HG03196 (cell line): ENCODE data around the gene KLHL26.
"Not testable (repeated sequence)": the region's sequence is repeated elsewhere in the genome, so short reads cannot be mapped to it uniquely, and the experiment has no call there.

Experiments
- ATAC-seq: cut with Tn5 transposase; IDR thresholded peaks from one replicate; pipeline ENCODE4 v1.9.1; 2021; ENCODE audit not compliant: unreplicated experiment

KLHL26 gene

DNA sequence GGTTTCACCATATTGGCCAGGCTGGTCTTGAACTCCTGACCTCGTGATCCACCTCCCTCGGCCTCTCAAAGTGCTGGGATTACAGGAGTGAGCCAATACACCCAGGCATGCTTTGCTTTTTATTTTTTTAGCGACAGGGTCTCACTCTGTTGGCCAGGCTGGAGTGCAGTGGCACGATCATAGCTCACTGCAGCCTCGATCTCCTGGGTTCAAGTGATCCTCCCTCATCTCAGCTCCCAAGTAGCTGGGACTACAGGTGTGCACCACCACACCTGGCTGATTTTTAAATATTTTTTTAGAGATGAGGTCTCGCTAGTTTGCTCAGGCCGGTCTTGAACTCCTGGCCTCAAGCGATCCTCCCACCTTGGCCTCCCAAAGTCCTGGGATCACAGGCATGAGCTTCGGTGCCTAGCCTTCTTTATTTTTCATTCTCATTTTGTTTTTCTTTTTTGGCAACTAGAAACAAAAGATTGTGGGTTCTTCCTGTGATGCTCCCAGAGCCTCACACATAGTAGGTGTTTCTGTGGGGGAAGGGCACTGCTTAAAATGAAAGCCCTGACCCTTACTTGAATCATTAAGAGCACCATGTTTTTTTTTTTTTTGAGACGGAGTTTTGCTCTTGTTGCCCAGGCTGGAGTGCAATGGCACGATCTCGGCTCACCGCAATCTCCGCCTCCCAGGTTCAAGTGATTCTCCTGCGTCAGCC is 36.0 kb upstream of the KLHL26 start:
- ATAC-seq, result not testable (repeated sequence)

DNA sequence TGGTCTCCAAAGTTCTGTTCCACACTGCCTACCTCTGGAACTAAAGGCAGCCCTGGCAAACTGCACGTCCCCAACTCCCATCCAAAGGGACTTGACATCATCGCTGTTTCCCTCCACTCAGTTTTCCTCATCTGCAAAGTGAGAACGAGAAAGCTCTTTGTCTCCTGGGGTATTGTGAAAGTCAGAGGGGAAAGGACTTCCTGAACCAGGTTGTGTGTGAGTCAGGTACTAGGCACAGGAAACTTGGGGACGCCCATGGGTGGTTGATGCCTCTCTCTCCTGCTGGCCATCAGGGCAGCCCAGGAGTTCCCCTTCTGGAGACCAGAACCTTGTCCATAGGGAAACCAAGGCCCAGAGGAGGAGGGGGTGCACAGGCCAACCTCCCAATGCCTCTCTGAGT is 35.0 kb upstream of the KLHL26 start:
- no peak for ATAC-seq

DNA sequence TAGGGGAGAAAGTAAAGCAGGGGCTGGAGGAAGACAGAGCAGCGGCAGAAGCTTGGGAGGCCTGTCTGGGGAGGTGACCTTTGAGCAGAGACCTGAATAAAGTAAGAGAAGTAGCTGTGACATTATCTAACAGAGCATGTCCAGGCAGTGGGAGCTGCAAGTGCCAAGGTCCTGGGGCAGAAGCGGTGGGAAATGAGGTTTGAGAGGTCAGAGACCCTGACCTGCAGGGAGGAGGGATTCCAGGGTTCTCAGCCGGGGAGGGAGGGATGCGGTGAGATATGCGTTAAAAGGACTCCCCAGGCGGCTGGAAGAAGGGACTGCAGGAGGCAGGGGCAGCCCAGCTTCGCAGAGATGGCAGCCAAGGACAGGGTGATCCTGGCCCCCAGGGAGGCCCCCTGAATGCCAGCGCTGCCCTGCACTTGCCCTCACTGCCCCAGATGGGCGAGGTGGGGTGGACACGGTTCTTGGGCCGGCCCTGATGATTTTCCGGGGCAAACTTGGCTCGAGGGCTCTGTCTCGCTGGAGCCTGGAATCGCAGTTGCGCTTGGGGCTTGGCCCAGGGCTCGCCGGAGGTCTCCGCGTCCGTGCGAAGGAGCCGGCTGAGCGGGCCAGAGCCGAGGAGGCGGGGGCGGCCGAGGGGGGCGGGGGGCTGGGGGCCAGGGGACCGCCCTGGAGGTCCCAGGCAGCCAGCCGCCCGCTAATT is 33.4 kb upstream of the KLHL26 start:
- no peak for ATAC-seq

DNA sequence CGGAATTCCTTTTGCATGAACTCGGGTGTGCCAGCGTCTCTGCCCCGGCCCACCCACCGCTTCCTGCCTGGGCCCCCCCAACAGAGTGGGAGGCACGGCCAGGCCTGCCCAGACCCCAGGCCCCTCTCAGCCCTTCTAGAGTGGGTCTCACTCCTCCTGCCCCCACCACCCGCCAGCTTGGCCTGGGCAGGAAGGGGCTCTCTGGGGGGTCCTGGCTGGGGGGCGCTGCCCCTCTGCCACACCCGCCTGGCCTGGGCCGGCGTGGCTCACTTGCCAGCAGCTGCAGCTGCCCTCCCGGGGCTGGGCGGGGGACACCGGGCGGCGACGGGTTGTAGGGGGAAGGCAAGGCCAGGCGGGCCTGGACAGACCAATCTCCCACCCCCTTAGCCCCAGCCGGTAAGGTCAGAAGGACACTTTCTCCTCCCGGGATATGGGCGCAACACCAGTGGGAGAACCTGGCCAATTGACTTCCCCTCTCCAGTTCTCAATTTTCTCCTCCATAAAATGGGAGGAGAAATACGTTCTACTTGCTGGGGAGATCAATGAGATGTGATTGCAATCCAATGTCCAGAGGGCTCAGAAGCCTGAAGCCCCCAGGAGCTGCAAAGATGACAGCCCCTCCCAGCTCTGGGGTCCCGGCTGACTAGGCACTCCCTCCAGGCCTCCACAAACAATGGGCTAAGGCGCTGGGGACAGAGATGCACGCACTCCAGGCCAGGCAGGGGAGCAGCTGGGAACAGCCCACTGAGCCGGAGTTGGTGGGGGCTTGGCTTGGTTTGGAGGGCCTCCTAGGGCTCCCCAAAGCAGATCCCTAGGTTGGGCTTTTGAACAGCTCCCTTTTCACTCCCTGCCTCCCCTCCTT is 32.6 kb upstream of the KLHL26 start:
- no peak for ATAC-seq

DNA sequence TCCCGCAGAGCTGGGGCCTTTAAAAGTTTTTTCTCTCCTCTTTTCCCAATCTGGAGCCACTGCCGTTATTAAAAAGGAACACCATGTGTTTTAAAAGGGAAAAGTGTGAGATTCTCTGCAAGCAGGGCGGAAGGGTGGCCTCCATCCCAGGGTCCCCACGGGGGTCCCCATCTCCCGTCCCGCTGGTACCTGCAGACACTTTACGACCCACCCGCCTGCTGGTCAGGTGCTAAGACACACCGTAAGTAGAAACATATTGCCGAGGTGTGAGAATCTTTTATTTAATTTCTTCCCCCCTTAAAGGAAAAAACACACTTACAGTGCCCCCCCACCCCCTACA is 32.0 kb upstream of the KLHL26 start:
- ATAC-seq, result no peak

DNA sequence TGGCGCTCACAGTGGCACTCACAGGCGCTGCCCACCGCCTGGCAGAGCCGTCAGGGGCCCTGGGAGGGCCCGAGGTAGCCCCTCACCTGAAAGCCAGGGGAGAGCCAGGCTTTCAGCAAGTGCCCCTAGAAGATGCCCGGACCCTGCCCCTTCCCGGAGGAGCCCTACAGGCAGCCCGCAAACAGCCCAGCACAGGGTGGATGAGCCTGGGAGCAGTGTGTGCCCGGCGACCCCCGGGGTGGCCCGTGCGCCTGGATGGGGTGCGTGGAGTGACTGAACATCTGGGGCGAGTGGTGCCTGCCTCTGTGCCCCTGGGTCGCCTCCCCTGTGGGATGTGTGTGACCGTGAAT is 31.7 kb upstream of the KLHL26 start:
- ATAC-seq, result no peak

DNA sequence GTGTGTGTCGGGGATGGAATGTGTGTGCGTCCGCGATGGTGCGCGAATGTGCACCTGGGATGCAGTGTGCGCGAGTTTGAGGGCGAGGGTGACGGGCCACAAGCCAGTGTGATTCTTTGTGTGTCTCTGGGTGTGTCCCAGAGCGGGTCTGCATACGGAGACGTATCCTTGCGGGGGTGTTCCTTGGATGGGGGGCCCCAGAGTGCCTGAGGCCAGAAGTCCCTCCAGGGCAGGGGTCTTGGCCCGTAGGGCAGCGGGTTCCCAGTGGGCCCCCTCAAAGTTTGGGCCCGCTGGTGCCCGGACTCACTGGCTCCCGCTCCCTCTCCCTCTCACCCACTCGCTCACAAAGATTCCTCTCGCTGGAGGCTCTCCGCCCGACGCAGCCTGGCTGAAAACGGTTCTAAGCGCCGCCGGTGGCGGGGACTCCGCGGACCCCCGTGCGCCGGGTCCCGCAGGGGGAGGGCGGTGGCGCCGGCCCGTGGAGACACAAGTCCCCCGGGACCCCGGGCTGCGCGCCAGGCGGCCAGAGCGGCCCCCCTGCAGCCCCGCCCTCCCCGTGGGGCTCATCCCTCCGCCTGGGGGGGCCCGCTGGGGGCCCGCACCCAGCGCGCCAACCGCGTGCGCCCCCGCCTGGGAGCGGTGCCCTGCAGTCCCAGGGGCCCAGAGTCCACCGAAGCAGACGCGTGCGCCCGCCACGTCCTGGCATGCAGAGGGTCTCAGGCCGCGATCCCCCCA is 31.1 kb upstream of the KLHL26 start:
- no peak for ATAC-seq

DNA sequence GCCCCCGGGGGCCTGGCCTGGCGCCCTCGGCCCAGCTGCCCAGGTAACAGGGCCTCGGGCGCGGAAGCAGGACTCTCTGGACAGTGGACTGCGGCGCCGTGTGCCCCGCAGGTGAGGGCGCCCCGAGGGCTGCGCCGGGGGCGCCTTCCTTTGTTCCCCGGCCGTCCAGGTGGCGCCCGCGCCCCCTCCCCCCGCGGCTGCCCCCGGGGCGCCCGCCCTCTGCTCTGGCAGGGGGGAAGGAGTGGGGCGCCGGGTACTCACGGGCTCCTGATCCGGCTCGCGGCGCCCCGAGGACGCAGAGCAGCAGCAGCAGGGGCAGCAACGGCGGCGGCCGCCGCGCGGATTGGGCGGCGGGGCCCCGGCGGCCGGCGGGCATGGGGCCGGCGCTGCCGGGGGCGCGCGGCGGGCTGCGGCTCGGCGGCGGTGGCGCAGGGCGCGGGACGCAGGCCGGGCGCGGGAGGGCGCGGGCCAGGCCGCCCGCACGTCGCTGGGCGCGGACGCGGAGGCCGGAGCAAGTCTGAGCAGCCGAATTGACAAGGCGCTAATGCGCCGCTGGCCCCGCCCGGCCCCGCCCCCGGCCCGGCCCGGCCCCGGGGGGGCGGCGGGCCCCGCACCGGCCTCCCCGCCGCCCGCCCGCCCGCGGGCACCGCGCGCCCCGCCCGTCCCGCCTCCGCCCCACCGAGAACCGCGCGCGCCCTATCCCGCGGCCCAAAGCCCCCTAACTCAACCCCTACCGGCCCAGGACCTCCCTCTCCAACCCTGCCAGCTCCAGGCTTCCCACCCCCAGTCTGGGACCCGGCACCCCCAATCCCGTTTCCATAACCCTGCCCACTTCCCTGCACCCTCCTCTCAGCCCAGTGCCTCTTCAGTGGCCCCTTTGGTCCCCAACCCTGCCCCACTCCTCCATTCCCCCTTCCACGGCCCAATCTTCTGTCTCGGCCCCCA is 30.3 kb upstream of the KLHL26 start, which contains the start of gene CRLF1:
CRLF1 (minus strand) TSS at position 519 of the 945 bp plus-strand sequence; CDS start at position 376, 143 bp downstream.
- ATAC-seq, result no peak

DNA sequence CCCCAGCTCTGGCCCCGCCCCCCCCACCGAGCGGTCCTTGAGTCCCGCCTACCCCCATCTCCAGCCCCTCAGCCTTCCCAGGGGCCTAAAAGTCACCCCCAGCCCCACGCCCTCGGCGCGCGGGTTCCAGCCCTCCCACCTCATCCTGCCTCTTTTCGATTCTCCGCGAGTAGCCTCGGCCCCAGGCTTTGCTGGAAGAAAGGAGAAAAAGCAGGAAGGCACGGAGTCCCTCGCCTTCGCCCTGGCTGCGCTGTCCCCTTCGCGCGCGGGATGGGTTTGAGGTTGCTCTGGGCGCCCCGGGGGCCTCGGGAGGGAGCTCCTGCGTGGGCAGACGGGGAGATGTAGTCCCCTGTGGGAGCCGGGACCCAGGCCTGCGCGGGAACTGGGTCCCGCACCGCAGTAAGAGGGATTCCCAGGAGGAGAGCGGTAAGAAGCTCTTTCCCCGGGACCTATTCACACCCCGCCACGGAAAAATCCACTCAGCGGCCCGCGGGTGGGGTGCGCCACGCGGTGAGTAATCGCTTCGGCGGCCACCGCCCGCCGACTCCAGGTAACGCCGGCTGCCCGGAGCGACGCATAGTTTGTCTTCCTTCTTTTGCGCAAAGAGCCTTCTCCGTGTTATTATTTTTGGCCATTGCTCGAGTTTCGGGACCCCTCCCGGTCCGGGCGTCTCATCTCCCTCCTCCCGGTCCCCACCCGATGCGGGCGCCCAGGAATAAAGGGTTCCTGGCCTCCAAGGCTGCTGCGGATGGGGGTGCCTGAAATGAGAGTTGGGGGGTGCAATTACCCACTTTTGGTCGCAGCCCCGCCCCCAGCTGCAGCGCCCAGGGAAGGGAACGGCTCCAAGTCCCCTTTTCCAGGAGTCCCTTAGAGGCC is 29.4 kb upstream of the KLHL26 start:
- no peak for ATAC-seq

DNA sequence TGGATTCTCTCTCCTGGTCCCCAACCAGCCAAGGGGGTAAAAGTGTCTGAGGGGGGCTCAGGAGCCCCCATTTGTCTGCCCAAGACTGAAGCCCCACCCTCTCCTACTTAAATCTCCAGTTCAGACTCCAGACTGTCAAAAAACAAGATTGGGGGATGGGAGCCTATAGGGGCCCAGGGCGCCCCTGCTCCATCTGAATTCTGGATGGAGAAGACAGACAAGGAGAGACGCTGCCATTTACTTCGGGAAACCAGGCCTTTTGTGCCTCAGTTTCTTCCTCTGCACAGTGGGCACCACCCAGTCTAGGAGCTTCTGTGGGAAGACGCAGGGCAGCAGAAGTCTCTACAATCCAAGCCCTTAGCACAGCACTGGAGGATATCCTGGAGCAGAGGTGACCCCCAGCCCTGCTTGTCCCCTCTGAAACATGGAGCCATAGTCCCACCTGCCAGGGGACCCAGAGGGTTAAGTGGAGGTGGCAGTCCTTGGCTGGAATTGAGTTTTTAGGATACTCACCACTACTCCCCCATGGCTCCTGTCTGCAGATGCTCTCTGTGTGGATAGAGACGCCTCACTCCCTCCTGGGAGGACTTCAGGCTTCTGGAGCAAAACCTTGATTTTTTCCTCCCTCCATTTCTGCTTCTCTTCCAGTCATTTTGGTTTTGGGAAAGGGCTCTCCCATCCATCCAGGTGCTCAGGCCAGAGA is 28.6 kb upstream of the KLHL26 start:
- no peak for ATAC-seq

DNA sequence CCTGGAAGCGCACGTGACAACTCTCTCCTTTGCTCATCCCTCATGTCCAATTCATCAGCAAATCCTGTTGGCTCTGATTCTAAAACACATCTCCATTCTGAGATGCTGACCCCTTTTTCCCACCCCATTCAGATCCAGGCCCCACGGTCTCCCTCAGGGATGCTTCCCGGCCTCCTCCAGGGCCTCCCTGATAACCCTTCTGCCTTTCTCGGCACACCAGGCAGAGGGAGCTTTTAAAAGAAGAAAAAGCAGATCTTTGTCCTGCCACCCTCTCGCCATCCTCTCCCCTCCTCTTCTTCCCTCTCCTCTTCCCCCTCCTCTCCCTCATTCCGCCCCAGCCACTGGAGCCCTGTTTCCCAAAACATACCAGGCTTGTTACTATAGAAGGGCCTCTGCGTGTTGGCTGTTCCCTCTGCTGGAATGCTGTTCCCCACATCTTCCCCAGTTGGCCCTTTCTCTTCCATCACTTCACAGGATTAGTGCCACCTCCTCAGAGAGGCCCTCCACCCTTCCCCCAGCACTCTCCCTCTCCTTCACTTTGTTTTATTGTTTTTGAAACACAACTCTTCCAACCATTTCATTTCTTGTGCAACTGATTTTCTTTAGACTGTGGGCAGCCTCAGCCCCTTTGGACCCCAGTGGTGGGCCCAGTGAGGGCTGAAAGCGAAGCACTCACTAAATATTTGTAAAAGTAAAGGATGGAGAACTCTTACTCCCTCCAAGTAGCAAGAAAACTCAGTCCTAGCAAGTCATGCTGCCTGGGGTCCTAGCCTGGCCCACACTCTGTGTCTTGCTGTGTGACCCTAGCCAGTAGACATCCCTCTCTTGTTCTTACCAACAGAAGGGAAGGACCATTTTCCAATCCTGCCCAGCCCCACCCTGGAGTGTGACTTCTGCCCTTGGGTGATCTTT is 27.8 kb upstream of the KLHL26 start:
- ATAC-seq, result no peak

DNA sequence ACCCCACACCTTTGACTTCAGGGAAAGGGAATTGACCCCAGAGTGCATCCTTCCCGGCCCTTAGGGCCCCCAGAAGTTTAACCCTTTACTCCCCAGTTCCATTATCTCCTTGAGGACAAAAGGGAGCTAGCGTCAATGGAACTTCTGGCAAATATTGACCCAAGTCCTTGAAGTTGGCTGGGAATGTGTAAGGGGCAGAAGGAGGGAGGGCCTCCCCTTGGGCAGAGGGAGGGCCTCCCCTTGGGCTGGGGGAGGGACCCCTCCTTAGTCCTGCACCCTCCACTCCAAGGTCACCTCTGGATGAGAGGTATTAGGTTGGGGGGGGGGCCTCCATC is 27.1 kb upstream of the KLHL26 start:
- no peak for ATAC-seq

DNA sequence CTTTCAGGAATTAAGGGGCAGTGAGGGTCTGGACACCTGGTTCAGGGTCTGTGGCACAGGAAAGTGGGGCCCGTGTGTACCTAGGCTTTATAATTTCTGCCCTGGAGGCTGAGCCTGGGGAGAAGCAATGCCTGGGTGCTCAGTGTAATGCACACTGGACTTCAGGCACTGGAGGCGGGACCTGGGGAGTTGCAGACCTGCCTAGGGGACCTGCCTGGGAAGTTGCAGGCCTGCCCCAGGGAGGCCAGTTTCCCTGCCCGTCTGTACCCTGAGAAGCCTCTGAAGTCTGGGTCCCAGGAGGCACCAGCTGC is 26.6 kb upstream of the KLHL26 start:
- no peak for ATAC-seq

DNA sequence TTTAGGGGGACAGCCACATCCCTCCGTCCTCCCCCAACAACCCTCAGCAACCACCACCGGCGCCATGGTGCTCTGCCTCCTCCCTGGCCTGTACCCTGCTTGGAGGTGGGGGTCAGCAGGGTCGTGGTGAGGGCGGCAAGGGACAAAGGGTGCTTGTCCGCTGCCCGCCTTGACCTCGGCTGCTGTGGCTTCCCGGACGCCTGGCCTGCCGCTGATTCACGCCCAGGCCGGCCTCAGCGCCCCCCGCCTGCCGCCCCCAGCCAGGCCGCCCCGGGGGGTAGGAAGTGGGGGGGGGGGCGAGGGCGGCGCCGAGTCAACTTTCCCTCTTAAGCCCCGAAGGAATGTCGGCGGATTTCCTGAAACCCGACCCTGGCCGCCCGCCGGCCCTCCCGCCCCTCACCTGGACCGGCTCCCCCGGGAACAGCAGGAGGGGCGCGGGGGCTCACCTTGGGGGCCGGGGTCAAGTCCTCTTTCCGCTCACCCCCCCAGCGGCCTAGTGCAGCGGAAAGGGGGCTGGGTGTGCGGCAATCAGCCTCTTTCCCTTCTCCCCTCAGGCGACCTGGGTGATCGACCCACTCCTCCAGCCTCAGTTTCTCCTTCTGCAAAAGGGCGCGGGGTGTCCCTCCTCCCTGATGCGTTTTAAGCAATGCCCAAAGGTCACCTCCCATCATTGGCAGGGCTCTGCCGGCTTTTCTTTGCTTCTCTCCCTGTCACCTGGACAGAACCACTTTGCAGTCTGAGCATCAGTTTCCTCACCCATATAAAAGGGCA is 26.1 kb upstream of the KLHL26 start:
- no peak for ATAC-seq

DNA sequence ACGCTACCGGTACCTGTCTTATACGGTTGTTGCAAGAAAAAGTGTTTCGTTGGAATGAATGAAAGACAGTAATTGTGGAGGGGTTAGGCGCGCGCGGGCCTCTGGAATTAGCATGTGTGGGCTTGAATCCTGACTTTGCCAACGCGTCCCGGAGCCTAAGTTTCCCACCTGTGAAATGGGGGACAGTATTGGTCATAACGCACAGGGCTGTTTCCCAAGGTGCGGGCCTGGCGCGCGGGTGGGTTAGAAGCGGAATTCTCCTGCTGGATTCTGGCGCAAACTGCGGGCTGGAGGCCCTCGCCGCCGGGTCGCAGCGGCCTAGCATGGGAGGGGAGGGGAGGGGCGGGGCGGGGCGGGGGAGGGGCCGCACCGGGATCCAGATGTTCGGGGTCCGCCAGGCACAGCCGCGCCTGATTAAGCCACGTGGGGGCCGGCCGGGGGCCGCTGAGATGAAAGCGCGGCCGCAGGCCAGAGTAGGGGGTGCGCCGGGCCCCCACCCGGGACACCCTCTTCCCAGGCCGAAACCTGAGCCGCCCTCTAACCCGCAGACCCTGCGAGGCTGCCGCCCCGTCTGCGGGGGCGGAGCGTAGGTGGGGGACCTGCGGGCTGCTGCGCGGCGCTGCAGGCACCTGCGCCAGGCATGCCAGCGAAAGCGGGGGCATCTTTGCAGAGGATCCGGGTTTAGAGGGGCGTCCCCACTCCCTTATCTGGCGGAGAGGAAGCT is 25.3 kb upstream of the KLHL26 start:
- no peak for ATAC-seq

DNA sequence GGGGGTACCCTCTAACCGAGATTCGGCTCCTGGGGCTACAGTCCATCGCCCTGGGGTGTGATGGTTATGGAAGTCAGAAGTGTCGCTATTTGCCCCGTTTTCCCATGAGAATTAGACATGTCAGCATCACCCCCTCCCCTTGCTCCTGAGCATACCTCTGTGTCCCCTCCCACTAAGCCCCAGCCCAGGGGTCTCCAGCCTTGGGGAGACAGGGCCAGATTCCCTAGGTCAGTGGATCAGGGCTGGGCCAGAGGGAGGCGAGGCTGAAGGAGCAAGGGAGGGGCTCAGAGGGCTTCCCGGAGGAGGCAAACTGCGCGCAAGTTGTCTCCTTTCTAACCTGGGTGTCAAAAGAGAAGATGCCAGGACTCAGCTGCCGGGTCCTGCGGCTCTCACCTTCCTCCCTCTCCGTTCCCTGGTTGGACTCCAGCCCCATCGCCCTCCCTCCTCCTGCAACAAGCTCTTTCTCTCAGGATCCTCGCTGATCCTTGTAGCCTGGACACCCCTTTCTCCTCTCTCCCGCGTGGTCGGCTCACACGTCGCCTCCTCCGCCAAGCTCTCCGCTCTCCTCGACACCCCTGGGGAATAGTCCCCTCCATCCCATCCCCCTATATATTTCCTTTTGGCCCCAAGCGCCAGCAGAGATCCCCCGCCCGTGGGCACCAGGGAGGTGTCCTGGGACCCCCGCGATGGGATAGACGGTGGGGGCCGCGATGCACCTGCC is 24.6 kb upstream of the KLHL26 start:
- ATAC-seq, result no peak
